Heart right ventricle (tissue), 16 donors: ENCODE results near the gene NANOS1. TPM values are rescaled to one million over a fixed set of nuclear protein-coding genes. Genes with fewer than 3 reads are reported as not detected.
A peak's percentile ranks its signal among the peaks of the same experiment; 100 is the strongest.
"Not testable (repeated sequence)": the region's sequence is repeated elsewhere in the genome, so short reads cannot be mapped to it uniquely, and the experiment has no call there.

Experiments
- ATAC-seq, 8 donors: fragments of 200-7000 bp; cut with Tn5 transposase; one replicate each; pipeline ENCODE4 v1.9.1; 2020; ENCODE audit warnings: mild to moderate bottlenecking in 8 of 8, moderate library complexity in 8 of 8, moderate number of reproducible peaks in 1 of 8
- DNase-seq, 2 donors: peaks; one replicate each; pipeline ENCODE4 v3.0.0-alpha.2; 2020
- H3K27ac ChIP-seq, 10 donors: fragments of 200-600 bp; sonication (generic) in 2 of 10; one replicate each; pipeline versions ENCODE4 v1.5.0 to v1.8.0; 2020 to 2022; ENCODE audit warnings: mild to moderate bottlenecking in 3 of 10
- H3K27me3 ChIP-seq, 7 donors: fragments of 200-600 bp; one replicate each; pipeline ENCODE4 v1.8.0; 2021 to 2022; ENCODE audit warnings: mild to moderate bottlenecking in 2 of 7
- H3K36me3 ChIP-seq, 9 donors: fragments of 200-600 bp; sonication (generic) in 1 of 9; one replicate each; pipeline versions ENCODE4 v1.5.0 to v1.8.0; 2020 to 2022; ENCODE audit warnings: mild to moderate bottlenecking in 2 of 9
- H3K4me1 ChIP-seq, 9 donors: fragments of 200-600 bp; sonication (generic) in 1 of 9; one replicate each; pipeline versions ENCODE4 v1.5.0 to v1.8.0; 2020 to 2022; ENCODE audit warnings: mild to moderate bottlenecking in 4 of 9
- H3K4me3 ChIP-seq, 10 donors: fragments of 200-600 bp; sonication (generic) in 2 of 10; one replicate each; pipeline versions ENCODE4 v1.5.0 to v1.8.0; 2020 to 2022; ENCODE audit warnings: mild to moderate bottlenecking in 7 of 10, moderate library complexity in 2 of 10
- H3K9me3 ChIP-seq, 11 donors: fragments of 200-600 bp in 10 of 11; sonication (generic) in 2 of 11; one replicate each; pipeline versions ENCODE4 v1.5.0 to v1.8.0; 2013 to 2022; ENCODE audit warnings: mild to moderate bottlenecking in 2 of 11, control low read depth in 1 of 11, moderate library complexity in 1 of 11
- CTCF ChIP-seq, 9 donors: fragments of 200-600 bp; sonication (generic) in 2 of 9; IDR thresholded peaks; one replicate each; pipeline versions ENCODE4 v1.5.0 to v1.8.0; 2021 to 2022; ENCODE audit warnings: antibody characterized with exemption in 9 of 9, mild to moderate bottlenecking in 5 of 9, moderate library complexity in 1 of 9
- WGBS, 2 donors: extraction: QIAGEN DNeasy Blood & Tissue Kit; methylation state at CpG; one replicate each; pipeline ENCODE4 v1.1.7; 2013; ENCODE audit warnings: inconsistent platforms in 1 of 2; 5-methylcytosine and 5-hydroxymethylcytosine counted together
- intact Hi-C, 10 donors: fragments of 100-400 bp; cut with DNase I; formaldehyde crosslinking; loops; one replicate each; pipeline versions ENCODE4 v1.11.1 to v1.14.2; 2022
- polyA plus RNA-seq, 2 donors: library from polyadenylated mRNA; stranded (reverse); fragments of 200-250 nt; gene quantifications; one replicate each; pipeline ENCODE4 v1.2.3, GENCODE V29; 2013
- total RNA-seq, 10 donors: library from RNA; stranded (reverse); fragmentation: NEBNext Ultra II Directional in 3 of 10; extraction: Animal tissue kit (Norgen Biotek cat#: 25700) in 3 of 10; gene quantifications; one replicate each; pipeline versions ENCODE4 v1.2.1 to v1.2.4, GENCODE V29; 2021 to 2023
- donor health status: Arrhythmogenic right ventricular cardiomyopathy.
- donor health status: ischemic (EF 13 %, LVEDD 7.1; RV severe dilation, severe dysfunction).
- donor health status: healthy with polysubstance abuse.
- donor health status: DM: no; HTN: yes; CAD: no.
- donor health status: DM: no; HTN: no; CAD: no.
- donor health status: ischemic (EF 25% LVEDD 6.9; RV normal size, moderate dysfunction).
- donor health status: ischemic (EF 25% LVEDD 5.7; RV mildly dilated, moderate dysfunction).
- donor health status: healthy.
- donor health status: DM: yes; HTN: yes; CAD: no.
- donor health status: Ischemic cardiomyopathy.
- donor health status: ischemic (EF 35%, LVEDD 5.7; RV mildly dilated, moderate dysfunction).
- donor health status: nonischemic (EF 11% LVEDD 7.7; RV severe dilation, severe dysfunction).
- donor health status: DM: yes; HTN: yes; CAD: no.
- donor health status: PGD.
- donor health status: ischemic (EF 29% LVEDD 5.4; RV normal size, mild dysfunction).
- donor health status: nonischemic (EF 23%, LVEDD 6.1; RV moderate dilation, normal function).

Gene NANOS1
- total and polyA plus RNA-seq, 12 donors: 2.9 to 26.1 (median 7.3) TPM

- Histone ChIP-seq H3K36me3 (no peaks in the 10 kb centered on the region), H3K27ac (peak overlapping the region in 9 of 10 donors; percentile 77 to 93 (median 85)), H3K4me3 (no peak overlapping the region), H3K27me3 (peaks cover 0 to 7% (median 0%) of the 10 kb centered on the region in 7 donors), H3K4me1 (peaks cover 5 to 52% (median 30%) of the 10 kb centered on the region in 9 donors), H3K9me3 (no peaks in the 10 kb centered on the region)
- 64 to 72% methylated on average over 18 of the region's 18 CpGs for WGBS, 2 donors
- DNase-seq (no peak), ATAC-seq (no peak)
- intact Hi-C loops: loop anchor here in 3 of 10 donors (5.0 kb wide), 3 partner anchors 51 to 269 kb away; no protein-coding TSS in a partner anchor
- no peak for TF ChIP-seq CTCF (IDR thresholded peaks at IDR 0.05)
These were observed 3.0 kb upstream of the NANOS1 start for GRCh38 chr10:119026301-119027110.

DNA sequence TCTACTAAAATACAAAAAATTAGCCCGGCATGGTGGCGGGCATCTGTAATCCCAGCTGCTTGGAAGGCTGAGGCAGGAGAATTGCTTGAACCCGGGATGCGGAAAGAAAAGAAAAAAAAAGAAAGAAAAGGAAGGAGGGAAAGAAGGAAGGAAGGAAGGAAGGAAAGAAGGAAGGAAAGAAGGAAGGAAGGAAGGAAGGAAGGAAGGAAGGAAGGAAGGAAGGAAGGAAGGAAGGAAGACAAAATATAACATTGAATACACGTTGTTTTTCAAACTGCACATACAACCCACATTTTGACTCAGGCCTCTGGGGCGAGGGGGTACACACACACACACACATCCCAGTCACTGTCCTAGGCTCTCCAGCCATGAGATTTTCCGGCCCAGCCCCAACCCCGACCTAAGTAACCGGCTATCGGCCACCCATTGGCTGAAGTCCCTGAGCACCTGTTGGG is 1.0 kb upstream of the NANOS1 start:
- intact Hi-C loops: loop anchor here in 3 of 10 donors (5.0 kb wide), 3 partner anchors 49 to 271 kb away; no protein-coding TSS in a partner anchor
- H3K27ac ChIP-seq: peak overlapping the region in 9 of 10 donors; percentile 23 to 82 (median 71)
- peaks cover 5 to 53% (median 30%) of the 10 kb centered on the region in 9 donors for H3K4me1 ChIP-seq
- whole genome bisulfite sequencing, 2 donors: 64 to 69% methylated on average over 10 of the region's 10 CpGs
- ATAC-seq: peak in 1 of 8 donors; percentile 2
- H3K36me3 ChIP-seq: peaks cover 0 to 15% (median 0%) of the 10 kb centered on the region in 9 donors
- not testable (repeated sequence) for DNase-seq, H3K27me3 ChIP-seq, H3K9me3 ChIP-seq
- H3K4me3 ChIP-seq: peak overlapping the region in 9 of 10 donors; percentile 2 to 66 (median 58)

GRCh38 chr10:119028900-119029612 is 458 bp upstream of the NANOS1 start:
- peak; percentile 79 to 91 (median 82) for ATAC-seq
- Histone ChIP-seq H3K9me3 (no peaks in the 10 kb centered on the region), H3K4me1 (peaks cover 5 to 50% (median 30%) of the 10 kb centered on the region in 9 donors), H3K27ac (peak overlapping the region; percentile 19 to 82 (median 70)), H3K27me3 (peaks cover 0 to 7% (median 0%) of the 10 kb centered on the region in 7 donors), H3K4me3 (peak overlapping the region; percentile 2 to 66 (median 57)), H3K36me3 (peaks cover 0 to 20% (median 5%) of the 10 kb centered on the region in 9 donors)
- DNase-seq: peak; percentile 92
- 4 to 5% methylated on average over 54 to 68 of the region's 68 CpGs for WGBS, 2 donors
- intact Hi-C loops: loop anchor here in 3 of 10 donors (5.0 kb wide), 3 partner anchors 48 to 272 kb away; no protein-coding TSS in a partner anchor
- TF ChIP-seq CTCF (IDR thresholded peaks at IDR 0.05): peak in 6 of 9 donors; percentile 21 to 53 (median 34)

DNA sequence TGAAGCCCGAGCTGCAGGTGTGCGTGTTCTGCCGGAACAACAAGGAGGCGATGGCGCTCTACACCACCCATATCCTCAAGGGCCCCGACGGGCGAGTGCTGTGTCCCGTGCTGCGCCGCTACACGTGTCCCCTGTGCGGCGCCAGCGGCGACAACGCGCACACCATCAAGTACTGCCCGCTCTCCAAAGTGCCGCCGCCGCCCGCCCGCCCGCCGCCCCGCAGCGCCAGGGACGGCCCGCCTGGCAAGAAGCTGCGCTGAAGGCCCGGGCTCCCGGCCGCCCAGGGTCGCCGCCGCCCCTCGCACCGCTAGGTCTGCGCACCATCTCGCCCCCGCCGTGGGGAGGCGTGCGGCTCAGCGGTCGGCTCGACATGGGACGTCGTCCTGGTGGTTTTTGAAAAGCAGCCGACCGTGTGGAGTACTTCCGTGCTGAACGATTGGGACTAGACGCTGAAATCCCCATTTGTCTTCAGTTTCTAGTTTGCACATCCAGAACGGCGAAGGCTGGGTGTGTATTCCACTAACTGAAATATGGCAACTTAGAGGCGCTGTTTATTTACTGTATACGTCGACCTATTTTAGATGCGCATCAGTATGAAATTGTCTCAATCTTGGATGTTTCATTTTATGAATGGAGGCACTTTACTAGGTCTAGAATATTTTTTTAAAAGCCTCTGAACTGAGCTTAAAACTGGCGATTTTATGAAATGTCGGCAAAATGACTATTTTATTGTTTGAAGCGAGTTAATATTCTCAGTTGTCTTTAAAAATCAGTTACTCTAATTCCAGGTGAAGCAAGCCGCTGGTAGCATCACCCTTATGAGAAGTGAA is 1.1 kb downstream of the NANOS1 start:
- H3K36me3 ChIP-seq: peaks cover 0 to 35% (median 13%) of the 10 kb centered on the region in 9 donors
- peak in 2 of 8 donors; percentile 6 to 23 for ATAC-seq
- peaks cover 0 to 7% (median 0%) of the 10 kb centered on the region in 7 donors for H3K27me3 ChIP-seq
- DNase-seq: peak; percentile 25 to 49
- H3K9me3 ChIP-seq: no peaks in the 10 kb centered on the region
- H3K27ac ChIP-seq: no peak overlapping the region
- 8 to 11% methylated on average over 47 to 65 of the region's 65 CpGs for WGBS, 2 donors
- peaks cover 5 to 38% (median 26%) of the 10 kb centered on the region in 9 donors for H3K4me1 ChIP-seq
- TF ChIP-seq CTCF (IDR thresholded peaks at IDR 0.05): peak in 1 of 9 donors; percentile 6
- H3K4me3 ChIP-seq: peak overlapping the region in 9 of 10 donors; percentile 30 to 69 (median 60)
- intact Hi-C loops: loop anchor here in 2 of 10 donors (5.0 kb wide), 2 partner anchors 42 to 278 kb away; partner anchors contain the start of gene CACUL1 (in 1 of the 2)
